Measurements from ENCODE around the gene GPR3. TPM values are rescaled to one million over a fixed set of nuclear protein-coding genes. Genes with fewer than 3 reads are reported as not detected.

GPR3 gene
- total RNA-seq, 1 donor from 2014 or later: 2.0 TPM

- Histone ChIP-seq H3K4me1 (peaks cover 9 to 23% of the 10 kb centered on the region in 2 donors), H3K4me3 (peak overlapping the region in 1 of 2 donors; percentile 66), H3K27me3 (peaks cover 5% of the 10 kb centered on the region), H3K36me3 (peaks cover 35% of the 10 kb centered on the region in 2 donors), H3K27ac (no peak overlapping the region), H3K9me3 (no peaks in the 10 kb centered on the region)
- DNase-seq (ENCODE audit: low spot score in 2 of 2): no peak
- TF ChIP-seq CTCF (IDR thresholded peaks at IDR 0.05): no peak
- intact Hi-C loops (cut with DNase I): loop anchor here (10.0 kb wide), 1 partner anchor 117 kb away; the partner anchor contains the start of gene WDTC1
Observed at GRCh38 chr1:27351541-27352107, 40.8 kb upstream of the GPR3 start.

- no peak overlapping the region for H3K27ac ChIP-seq
- H3K4me3 ChIP-seq: no peak overlapping the region
- peaks cover 50% of the 10 kb centered on the region in 2 donors for H3K36me3 ChIP-seq
- no peak for DNase-seq (ENCODE audit: low spot score in 2 of 2)
- intact Hi-C loops (cut with DNase I): loop anchor here (10.0 kb wide), 1 partner anchor 118 kb away; the partner anchor contains the start of gene WDTC1
- peaks cover 9 to 23% of the 10 kb centered on the region in 2 donors for H3K4me1 ChIP-seq
- H3K9me3 ChIP-seq: no peaks in the 10 kb centered on the region
- no peak for TF ChIP-seq CTCF (IDR thresholded peaks at IDR 0.05)
- H3K27me3 ChIP-seq: peaks cover 5% of the 10 kb centered on the region
Observed at GRCh38 chr1:27353166-27353565, 39.3 kb upstream of the GPR3 start.

GRCh38 chr1:27353629-27354028, 38.8 kb upstream of the GPR3 start:
- Histone ChIP-seq H3K36me3 (peaks cover 55% of the 10 kb centered on the region in 2 donors), H3K27me3 (peaks cover 5% of the 10 kb centered on the region), H3K4me1 (peaks cover 9 to 23% of the 10 kb centered on the region in 2 donors), H3K27ac (no peak overlapping the region), H3K9me3 (no peaks in the 10 kb centered on the region), H3K4me3 (no peak overlapping the region)
- intact Hi-C loops (cut with DNase I): loop anchor here (10.0 kb wide), 1 partner anchor 119 kb away; the partner anchor contains the start of gene WDTC1
- DNase-seq (ENCODE audit: low spot score in 2 of 2): no peak
- TF ChIP-seq CTCF (IDR thresholded peaks at IDR 0.05): no peak

- intact Hi-C loops (cut with DNase I): loop anchor here (10.0 kb wide), 1 partner anchor 121 kb away; the partner anchor contains the start of gene WDTC1
- H3K36me3 ChIP-seq: peaks cover 75% of the 10 kb centered on the region in 2 donors
- peaks cover 0 to 7% of the 10 kb centered on the region in 2 donors for H3K4me1 ChIP-seq
Observed at GRCh38 chr1:27355683-27356082, 36.7 kb upstream of the GPR3 start.

GRCh38 chr1:27356277-27356618, 36.2 kb upstream of the GPR3 start:
- Histone ChIP-seq H3K36me3 (peaks cover 81% of the 10 kb centered on the region in 2 donors), H3K27ac (no peak overlapping the region), H3K27me3 (no peaks in the 10 kb centered on the region), H3K4me3 (no peak overlapping the region), H3K4me1 (peaks cover 0 to 1% of the 10 kb centered on the region in 2 donors), H3K9me3 (no peaks in the 10 kb centered on the region)
- DNase-seq (ENCODE audit: low spot score in 2 of 2): no peak
- intact Hi-C loops (cut with DNase I): loop anchor here (10.0 kb wide), 1 partner anchor 121 kb away; the partner anchor contains the start of gene WDTC1
- no peak for TF ChIP-seq CTCF (IDR thresholded peaks at IDR 0.05)

More at GRCh38 chr1:27355683-27356082, 36.7 kb upstream of the GPR3 start:
- Histone ChIP-seq H3K27ac (no peak overlapping the region), H3K27me3 (no peaks in the 10 kb centered on the region), H3K9me3 (no peaks in the 10 kb centered on the region), H3K4me3 (no peak overlapping the region)
- no peak for DNase-seq (ENCODE audit: low spot score in 2 of 2)
- TF ChIP-seq CTCF (IDR thresholded peaks at IDR 0.05): no peak

Measured in ascending aorta (tissue), 2 donors.